CD4-positive, alpha-beta T cell treated with Interleukin-6 for 4 hours (primary cell): ENCODE data around the gene B4GALT4.

Experiments used
- DNase-seq: peaks from one replicate; pipeline ENCODE4 v3.0.0-alpha.2; 2020; ENCODE audit warnings: mixed read lengths

The B4GALT4 gene

DNA sequence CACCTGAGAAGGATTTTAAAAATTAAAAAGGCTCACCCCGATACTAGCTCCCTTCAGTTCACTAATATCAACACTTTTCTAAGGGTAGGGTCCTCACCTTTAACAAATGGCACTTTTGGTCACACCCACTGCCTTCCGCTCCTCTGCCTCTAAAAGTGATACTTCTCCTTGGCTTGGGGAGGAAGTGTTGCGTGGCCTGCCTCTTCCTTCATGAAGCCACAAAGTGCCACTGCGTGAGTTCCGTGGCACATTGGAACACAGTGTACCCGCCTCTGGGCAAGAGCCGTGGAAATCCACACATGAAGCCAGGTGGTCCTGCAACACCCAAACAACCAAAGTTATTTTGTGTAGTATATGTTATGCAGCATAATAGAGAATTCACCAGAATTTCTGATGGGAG, 3.9 kb downstream of the B4GALT4 start:
- peak; percentile 46 for DNase-seq

DNA sequence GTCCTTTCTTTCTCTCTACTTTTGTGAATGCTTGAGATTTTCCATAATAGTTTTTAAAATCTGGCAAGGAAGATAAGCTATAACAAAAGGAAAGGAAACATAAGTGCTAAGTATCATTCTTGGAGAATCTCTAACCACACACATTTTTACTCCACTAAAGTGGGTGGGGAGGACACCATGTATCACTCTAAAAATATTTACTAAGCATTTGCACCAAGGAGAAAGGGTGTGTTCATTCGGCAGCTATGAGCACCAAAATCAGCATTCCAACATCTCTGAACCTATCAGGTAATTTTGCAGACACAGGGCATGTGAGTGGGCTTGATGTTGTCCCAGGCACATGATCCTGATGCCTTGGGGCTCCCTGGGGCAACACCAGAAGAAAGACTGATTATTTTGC, 5.5 kb downstream of the B4GALT4 start:
- no peak for DNase-seq

DNA sequence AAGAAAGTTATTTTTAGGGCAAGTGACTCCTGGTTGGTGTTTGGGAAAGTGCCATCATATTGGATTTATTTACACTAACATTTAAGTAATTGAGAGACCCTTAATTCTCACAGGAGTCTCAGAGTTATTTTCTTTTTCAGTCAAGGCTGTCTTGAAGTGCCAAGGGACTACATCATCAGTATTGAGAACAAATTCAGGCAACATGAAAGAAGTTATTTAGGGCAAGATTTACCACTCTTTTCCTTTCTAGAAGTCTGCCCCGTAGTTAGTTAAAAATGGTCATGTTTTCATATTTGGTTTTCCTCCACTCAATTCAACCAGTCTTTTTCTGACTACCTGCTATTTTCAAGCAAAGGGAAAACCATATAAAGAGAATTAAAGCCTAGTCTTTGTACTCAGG, 6.1 kb downstream of the B4GALT4 start:
- no peak for DNase-seq

DNA sequence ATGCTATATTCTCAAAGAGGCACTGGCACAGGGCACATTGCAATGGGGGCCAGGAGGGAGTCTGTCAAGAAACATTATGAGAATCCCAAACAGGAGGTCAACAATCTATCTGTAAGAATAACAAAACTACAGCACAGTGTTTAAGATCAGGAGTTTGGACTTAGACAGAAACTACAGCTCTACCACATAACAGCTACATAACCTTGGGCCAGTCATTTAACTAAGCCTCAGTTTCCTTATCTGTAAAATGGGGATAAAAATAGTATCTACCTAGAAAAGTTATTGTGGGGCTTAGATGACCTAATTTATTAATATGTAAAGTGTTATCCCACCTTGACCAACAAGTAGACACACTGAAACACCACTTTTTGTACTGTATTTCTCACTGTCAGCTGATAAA, 9.9 kb downstream of the B4GALT4 start:
- DNase-seq = no peak

DNA sequence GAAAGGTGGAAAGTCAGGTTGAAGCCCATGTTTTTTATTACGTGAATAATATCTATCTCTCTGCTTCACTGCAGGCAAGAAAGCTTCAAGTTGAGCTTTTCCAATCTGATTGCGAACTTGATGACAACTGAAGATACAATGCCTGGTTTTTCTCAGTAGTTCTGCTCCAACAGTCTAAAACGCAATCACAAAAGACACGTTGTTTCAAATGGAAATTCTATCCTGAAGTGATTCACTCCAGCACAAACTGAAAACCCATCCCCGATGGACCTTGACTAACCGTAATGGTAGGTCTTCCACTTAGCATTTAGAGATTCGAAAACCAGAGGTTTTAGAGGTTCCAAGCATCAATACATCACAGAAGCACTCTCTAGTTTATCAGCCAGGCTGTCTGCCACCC, 10.6 kb downstream of the B4GALT4 start:
- DNase-seq = no peak

DNA sequence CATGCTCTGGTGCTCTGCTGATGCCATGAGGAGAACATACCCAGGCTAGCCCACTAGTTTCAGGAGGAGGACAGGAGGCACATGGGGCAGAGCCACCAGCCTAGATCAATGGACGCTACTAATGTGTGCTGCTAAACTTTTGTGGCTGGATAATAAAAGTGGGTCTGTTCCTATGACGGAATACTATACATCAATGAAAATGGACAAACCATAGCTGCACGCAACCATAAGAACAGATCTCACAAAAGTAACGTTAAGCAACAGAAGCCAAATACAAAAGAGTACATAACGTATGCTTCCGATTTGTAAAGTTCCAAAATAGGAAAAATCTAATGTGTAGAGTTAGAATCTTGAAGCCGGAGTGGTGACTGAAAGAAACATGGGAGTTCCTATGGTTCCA, 11.5 kb downstream of the B4GALT4 start:
- no peak for DNase-seq

DNA sequence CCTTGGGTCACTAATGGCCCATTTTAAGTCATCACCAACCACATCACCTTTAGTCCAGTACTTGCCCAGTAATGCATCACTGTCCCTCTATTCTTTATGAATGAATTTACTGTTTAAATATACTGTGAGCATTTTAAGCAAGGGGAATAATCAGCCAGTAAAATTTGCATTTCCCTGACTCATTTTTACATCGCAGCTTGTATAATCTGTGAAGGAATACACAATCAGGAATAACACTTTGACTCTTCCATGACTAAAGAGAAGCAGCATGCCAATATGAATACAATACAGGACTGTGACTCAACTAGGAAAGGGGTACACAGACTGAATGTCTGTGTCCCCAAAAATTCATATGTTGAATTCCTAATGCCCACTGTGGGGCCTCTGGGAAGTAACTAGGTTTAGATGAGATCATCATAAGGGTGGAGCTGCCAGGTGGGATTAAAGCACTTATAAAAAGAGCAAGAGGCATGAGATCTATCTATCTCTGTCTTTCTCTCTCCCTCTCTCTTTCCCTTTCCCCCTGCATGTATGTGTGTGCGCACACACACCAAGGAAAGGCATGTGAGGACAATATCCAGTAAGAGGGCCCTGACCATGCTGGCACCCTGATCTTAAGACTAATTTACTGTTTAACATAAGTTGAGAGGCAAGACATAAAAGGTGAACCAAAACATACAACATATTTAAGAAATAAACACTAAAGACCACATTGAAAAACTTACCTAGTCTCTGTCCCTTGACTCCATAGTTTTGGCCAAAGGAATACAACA, 12.1 kb downstream of the B4GALT4 start:
- DNase-seq = no peak

DNA sequence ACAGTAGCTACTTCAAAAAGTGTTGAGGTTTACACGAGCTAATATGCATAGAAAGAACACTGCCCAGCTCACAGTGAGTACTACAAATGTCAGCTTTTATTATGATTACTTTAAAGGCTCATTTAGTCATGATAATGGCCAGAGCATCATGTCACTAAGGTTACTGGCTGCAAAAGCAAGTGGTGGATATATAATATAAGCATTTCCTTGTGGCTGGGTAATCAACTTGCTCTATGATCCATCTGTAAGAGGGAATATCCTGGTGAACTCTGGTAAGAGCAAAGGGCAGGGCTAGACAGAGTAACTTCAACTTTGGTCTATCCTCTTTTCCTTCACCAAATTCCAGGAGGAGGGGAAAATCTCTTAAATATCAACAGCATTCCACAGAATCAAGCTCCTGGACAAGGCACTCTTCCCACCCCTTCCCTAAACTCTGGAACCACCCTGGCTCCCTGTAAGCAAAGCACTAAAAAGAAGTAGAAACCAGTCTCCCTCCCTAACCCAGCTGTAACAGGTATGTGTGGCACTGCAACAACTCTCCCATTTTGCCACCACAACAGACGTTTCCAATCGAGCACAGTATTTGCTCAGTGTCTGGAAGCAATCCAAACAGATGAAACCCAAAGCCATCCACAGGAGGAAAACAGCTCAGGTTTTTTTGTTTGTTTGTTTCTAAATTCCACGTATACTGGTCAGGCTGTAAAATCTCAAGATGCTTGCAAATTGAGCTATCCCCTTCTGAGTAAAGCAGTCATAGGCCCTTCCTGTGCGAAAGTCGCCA, 13.4 kb downstream of the B4GALT4 start:
- DNase-seq = no peak

DNA sequence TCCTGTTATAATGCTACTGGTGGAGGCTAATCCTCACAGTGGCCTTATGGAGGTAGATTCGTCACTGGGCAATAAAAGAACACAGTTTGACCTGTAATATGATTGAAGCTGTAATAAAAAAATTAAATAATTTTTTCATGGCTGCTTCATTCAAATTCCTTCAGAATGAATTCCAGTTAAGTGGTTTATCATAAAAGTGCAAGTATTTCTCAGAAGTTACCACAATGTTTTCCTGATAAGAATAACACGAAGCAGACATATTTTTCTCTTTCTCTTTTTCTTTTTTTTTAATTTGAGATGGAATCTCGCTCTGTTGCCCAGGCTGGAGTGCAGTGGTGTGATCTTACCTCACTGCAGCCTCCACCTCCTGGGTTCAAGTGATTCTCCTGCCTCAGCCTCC, 15.6 kb downstream of the B4GALT4 start:
- no peak for DNase-seq

DNA sequence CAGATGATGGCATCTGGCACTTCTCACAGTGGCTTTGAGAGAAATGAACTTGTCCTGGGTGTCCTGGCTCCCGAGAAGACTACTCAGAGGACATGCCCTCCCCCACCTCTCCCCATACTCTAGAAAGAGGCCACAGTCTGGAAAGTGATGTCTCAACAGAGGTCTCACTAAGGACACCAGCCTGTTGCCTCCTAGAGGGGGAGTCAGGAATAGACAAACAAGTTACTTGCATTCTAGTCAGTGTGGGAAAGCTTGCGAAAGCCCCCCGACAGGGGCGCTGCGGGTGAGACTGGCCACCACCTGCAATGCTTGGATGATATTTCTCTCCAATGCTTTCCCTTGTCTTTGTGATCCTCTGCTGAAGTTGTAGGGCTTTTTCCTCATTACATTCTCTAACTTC, 17.2 kb downstream of the B4GALT4 start:
- DNase-seq = no peak

DNA sequence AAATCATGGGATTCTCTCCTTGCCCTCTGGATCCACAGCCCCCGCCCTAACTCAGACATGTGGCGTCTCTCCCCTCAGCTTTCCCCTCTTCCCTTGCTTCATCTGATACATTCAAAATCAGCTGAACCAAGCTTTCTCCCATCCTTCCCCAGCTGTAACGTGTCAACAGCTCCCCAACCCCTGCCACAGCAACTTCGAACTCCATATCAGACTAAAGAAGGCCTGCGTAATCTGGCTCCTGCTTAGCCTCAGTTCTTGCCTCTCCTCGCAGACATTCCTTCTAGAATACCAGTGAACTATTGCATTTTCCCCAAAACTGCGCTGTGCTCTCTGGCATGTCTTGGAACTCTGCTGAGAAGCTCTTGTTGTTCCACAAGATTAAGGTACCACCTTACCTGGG, 18.3 kb downstream of the B4GALT4 start:
- DNase-seq = no peak

DNA sequence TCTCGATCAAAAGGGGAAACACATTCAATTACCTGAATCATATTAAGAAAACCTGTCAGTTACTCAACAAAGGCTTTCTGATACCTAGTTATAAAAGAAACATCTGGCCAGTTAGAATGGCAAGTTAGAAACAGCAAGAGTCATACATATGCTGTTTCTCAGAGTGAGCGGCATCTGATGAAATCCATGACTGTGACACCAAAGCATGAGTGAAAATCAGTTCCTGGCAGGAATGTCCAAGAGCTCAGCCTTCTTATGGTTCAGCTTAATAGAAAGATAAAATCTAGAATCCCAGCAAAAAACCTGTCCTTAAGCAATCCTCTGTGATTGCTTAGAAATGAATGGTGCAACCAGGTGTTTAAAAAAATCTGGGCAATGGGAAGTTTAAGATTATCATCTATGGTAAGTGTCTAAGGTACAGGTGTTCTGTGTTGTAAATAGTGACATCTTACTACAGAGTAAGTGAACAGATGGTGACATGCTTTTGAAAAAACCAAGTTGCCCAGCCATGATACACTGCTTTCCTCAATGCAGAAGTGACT, 18.8 kb downstream of the B4GALT4 start:
- no peak for DNase-seq

DNA sequence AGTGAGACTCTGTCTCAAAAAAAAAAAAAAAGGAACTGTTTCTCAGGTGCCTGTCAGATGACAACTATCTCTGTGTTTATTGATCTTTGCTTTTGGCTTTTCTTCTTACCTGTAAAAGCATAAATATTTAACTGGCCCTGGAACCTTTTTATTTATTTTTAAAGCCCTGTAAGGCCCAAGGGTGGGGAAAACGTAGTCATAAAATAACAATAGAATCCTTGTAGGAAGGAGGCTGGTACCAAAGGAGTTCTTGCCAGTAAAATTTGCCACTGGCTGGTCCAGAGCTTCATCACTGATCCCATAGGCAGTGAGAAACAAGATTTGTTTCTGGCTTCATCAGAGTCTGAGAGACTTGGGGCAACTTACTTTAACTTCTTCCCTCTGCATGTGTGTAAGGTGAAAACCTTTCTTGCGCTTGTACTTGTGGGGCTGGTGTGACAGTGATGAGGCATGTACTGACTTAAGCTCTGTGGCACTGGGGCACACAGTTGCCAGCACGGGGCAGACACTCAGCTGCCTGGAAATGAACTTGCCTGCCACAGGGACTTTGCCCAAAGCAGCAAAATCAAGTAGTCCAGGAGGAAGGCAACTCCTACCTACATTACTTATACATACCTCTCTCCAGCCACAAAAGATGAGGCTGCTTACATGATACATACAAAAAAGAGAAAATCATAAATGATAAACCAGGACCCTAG, 19.6 kb downstream of the B4GALT4 start:
- DNase-seq = no peak

DNA sequence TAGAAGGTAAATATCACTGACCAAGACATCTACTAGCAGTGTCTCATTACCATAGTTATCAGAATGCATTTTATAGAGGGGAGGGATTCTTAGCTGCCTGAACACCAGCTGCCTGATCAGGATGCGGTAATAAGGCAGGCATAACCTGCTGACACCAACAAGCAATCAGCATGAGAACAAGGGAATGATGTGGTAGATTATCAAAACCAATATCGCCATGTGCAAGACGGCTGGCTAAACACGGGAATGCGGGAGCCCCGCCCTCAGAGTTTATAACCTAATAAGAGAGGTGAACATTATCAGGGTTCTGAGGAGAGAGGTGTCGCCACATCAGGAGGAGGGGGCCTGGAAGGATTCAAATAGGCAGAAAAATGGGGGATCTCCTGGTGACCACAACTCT, 20.5 kb downstream of the B4GALT4 start:
- no peak for DNase-seq

DNA sequence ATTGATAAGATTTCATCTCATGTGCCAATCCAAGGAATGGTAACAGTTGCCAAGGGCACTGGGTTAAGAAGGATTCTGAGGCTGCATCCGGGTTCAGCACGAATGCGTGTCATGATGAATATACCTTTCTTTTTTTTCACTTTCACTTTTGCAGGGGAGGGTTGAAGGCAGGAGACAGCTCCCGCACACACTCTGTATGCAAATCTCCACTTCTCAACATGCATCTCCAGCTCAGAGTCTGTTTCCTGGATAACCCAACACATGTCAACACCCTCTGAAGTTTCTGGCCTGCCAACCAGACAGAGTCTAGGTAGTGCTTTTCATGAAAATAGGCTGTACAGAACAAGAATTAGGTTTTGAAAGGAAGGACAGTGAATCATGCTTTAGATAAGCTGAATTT, 21.6 kb downstream of the B4GALT4 start:
- DNase-seq = peak; percentile 57

DNA sequence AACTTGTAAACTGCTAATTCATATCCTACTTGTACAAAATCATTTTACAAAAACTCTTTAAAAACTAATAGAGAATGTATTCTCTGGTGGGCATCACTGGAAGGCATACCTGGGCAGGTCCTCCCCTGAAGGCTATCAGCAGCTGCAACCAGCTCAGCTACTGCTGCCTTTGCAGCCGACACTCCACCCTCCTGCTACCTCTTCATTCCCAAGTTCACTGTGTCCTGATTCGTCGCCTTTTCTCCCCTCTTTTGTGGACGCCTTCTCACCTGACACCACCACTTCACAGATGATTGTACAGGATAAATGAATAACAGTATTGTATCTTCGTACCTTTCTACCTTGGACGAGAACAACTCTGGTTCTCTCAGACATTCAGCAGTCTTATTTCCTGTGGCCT, 28.9 kb downstream of the B4GALT4 start:
- no peak for DNase-seq

DNA sequence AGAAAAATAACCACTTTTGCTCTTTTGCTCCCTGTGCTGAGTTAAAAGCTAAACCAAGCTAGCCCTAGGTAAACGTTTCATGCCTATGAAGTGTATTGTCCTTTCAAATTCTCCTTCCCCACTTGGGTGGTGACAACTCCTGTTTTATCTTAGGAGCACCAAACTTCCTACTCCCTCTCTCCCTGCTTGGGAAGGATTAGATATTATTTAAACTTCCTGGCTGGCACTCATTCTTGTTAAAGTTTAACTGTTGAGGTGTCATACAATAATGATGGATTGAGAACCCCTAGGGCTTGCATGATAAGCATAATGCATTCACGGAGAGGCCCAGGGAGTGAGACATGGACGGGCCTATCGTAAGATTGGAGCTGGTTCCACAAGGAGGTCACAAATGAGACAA, 29.5 kb downstream of the B4GALT4 start:
- no peak for DNase-seq

DNA sequence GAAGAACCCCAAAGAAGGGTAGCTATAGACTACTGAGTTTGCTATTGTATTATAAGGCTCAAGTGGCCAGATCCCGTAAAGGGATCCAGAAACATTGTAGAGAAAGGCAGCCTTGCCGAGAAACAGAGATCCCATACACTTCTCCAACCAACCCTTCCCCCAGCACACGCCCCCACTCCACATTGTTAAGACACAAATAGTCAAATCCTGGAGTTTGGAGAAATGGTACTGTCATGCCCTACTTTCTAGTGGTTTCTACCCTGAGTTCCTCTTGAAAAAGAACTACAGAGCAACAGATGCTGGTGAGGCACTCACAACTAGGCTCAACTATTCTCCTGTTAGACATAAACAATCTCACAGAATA, 33.2 kb downstream of the B4GALT4 start:
- DNase-seq = no peak

DNA sequence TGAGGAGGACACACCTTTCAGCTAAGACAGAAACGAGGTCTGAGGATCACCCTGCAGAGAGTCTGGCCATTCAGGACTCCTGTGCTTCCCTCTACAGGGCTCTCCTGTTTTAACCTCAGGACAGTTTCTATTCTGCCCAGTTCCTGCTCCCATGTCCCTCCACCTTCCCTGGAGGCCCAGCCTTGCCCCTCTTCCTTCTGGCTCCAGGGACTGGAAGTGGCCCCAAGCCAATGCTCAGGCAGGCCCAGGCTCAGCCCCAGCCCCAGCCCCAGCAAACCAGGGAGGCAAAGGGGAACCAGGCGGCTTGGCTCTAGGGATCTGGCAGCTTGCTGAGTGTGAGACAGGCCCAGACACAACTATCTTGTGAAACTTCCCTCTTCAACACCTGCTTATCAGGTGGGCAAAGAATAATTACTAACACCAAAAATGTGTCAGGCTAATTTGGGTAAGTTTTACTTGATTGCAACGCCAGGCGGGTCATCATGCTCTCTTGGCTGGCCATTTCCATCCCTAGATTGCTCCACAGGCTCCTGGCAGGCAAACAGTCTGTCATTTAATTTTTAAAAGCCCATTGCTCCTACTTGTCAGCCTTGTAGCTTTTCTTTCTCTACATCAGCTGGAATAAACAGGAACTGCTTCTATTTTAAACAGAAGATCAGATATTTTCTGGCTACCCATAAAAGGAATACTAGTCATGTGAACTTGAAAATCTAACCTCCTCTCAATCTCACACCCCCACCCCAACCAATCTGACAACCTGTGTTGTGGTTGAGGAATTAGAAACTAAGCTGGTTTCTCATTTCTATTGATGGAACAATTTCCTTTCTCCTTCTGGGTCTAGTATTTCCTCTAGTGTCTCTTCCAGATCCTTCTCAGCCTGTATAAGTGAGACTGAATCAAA, 33.8 kb downstream of the B4GALT4 start:
- peak; percentile 43 for DNase-seq

DNA sequence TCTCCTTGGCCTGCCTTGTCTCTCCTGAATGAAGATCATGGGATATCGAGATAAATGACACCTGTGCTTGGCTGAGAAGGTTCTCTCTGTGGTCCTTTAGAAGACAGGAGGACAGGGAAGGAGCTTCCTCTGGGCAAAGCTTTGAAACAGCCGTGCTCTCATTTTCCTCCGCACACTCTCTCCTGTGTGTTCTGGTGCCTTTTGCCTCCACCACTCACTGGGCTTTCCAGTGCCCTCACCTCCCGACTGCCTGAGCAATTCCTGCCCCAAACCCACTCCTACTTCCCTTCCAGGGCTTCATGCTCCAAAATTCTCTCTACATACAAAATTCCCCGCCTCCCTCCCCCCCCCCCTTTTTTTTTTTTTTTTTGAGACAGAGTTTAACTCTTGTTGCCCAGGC, 35.0 kb downstream of the B4GALT4 start:
- no peak for DNase-seq

DNA sequence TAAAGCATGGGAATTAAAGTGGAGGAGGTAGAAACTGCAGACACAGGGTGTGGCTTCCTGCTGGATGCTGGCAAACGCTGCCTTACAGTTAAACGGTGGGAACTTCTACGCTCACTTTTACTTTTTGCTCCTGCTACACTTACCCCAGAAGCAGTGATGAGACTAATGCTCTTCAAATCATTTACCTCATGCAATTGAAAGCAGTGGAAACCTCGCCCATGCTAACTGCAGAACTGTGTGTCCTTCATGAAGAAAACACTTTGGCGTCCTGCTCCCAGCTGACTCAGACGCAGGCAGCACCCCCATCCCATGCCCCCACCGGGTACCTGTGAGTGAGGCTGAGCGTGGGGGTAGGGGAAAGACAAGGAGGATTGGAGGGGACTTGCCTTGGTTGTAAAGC, 35.5 kb downstream of the B4GALT4 start:
- peak; percentile 10 for DNase-seq

DNA sequence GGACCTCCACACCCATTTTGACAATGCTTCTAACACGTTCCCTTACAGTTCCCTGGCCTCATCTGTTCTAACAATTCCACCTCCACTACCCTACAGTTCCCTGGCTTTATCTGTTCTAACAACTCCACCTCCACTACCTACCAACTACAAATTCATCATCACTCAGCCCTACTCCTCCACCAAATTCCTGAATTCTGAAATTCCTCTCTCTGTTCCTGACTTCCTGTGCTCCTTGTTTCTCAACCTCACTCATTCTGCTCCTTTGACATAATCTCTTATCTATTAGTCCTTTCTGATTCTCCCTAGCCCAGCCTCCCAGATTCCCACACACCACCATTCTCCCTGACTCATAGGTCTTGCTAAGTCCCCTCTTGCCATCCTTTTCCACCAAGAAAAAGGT, 44.8 kb downstream of the B4GALT4 start:
- DNase-seq = no peak

DNA sequence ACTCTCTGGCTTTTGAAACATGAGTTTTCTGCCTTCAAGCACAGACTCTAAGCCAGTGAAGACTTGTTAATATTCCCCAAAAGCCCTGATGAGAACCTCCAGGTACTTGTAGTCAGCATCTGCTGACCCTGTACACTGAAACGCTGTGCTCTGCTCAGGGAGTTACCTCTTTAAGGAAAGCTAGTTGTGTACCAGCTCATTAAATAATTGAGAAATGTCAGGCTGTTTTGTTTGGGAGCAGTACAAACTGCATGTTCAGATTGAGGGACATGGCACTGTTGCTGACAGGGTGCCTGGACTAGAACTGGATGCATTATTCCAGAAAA, 45.6 kb downstream of the B4GALT4 start:
- DNase-seq = no peak
